SH-SY5Y (cell line): Measurements from ENCODE around the gene MINDY1.

Source experiments
- GATA2 ChIP-seq: IDR thresholded peaks from 2 replicates; pipeline ENCODE4 v1.6.1; 2011; ENCODE audit warnings: mild to moderate bottlenecking, low read depth, low read length
- GATA3 ChIP-seq: IDR thresholded peaks from 2 replicates; pipeline ENCODE4 v1.6.1; 2011; ENCODE audit warnings: low read depth, mild to moderate bottlenecking, low read length, moderate library complexity

MINDY1 gene, protein sequence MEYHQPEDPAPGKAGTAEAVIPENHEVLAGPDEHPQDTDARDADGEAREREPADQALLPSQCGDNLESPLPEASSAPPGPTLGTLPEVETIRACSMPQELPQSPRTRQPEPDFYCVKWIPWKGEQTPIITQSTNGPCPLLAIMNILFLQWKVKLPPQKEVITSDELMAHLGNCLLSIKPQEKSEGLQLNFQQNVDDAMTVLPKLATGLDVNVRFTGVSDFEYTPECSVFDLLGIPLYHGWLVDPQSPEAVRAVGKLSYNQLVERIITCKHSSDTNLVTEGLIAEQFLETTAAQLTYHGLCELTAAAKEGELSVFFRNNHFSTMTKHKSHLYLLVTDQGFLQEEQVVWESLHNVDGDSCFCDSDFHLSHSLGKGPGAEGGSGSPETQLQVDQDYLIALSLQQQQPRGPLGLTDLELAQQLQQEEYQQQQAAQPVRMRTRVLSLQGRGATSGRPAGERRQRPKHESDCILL

DNA sequence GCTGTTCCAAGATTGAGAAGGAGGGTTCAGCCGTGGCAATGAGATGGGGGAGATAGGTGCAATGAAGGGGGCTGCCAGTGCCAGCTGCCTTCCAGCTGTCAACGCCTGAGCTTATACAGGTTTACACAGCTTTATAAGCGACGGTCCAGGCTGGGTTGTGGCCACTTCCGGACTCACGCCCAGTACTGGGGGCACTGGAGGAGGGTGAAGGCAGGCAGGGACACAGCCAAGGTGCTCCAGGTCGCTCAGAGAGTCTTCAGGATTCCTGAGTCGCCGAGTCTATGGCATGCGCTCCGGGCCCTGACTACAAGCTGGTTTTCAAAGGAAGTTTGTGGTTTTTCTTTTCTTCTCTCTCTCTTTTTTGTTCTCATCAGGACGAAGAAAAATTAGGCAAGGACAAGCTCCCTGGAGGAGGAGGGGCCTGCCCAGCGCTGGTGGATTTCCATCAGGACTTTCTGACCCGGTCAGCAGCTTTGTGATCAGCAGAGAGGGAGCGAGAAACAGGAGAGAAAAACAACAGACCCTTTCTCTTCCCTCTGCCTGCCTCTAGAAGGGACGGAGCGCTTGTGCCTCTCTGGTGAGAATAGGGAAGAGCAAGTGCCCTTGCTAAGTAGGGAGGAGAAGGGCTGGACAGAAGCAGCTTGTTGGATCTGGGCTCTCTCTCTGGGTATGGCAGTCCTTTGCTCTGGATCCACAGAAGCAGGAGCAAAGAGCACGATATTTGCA is at the start of gene MINDY1:
Gene MINDY1, minus strand, starts transcription at position 576 of the 726 bp plus-strand sequence. CDS start 4,285 bp downstream, outside the sequence.
- no peak for TF ChIP-seq GATA3
- TF ChIP-seq GATA2, result peak; percentile 87

DNA sequence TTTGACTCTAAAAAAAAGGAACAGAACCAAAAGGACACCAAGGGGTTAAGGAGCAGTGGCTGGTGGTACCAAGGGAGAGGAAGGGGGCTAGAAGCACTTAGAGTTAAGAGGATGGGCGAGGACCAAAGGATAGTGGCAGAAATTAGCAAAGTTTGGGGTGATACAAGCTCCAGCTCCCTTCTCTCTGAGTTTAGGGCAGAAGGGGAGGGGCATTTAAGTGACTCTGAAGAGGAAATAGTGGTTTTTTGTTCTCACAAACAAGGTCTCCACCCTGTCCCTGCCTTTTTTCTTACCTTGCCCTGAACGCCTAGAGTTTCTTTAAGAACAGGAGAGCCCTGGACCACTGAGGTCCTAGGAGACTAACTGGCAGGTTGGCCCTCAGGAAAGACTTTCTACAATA is 49.4 kb upstream of the MINDY1 start:
- no peak for TF ChIP-seq GATA2
- no peak for TF ChIP-seq GATA3

DNA sequence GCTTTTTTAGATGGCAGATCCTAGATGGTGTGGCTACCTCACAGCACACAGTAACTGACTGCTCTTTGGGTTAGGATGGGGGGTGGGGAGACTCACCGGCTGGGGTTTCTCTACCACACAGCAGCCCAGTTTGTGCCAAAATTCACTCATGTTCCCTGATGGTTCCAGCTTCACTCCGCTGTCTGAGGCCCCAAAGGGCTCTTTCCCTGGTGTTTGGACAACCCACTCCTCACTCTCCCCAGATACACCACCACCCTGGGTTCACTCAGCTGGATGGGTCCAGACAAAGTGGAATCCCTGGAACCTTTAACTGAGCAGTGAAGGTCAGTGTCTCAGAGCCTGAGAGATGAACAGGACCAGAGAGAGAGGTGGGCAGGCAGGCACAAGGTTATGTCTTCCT is 48.9 kb upstream of the MINDY1 start:
- no peak for TF ChIP-seq GATA2

DNA sequence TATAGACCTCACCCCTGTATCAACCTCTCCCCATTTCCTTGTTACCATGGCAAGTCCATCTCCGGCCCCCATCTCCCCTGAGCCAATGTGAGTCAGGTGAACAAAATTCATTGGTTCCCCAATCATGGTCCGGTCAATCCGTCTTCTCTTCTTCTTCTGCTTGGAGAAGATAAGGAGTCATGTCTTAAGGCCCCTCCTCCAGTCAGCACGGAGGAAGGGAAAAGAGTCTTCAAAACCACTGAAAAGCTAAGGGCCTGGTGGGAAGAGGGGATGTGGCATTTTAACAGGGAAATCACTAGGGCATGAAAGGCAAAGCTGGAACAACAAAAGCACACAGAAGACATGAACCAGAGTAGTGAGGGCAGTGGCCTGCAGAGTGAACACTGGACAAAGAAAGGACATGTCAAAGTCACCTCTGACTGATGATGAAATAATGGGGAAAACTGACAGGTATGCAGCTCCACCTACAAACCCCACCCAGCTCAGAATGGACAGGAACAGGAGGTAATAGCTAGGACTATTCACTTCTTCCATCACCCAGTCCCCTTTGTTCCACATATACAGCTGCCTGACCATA is 48.4 kb upstream of the MINDY1 start:
- TF ChIP-seq GATA2 (no peak), GATA3 (no peak)

DNA sequence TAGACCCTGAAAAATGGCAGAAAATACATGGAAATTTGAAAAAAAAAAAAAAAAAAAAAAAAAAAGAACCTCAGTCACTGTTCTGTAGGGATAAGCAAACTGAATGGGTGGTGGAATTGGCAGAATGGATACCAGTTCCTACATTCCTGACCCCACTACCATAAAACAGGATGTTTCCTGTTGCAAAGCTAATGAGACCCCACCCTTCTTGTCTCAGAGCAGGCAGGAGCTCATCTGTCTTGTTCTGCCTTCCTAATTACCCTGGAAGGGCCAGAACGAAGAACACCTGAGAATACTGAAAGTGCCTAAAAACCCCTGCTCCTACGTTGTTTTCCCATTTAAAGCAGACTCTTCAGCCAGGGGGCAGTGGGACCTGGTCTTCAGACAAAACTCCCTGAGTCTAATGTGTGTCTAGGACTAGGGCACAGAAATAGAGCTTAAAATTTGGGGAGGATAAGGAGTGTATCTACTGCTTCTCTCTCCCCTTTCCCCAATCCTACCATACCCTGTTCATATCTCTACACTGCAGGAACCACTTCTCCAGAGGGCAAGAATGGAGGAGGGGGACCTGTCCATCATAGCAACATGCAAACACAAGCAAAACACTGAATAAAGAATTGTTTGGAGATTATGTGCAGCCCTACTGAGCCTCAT is 44.8 kb upstream of the MINDY1 start:
- no peak for TF ChIP-seq GATA3

DNA sequence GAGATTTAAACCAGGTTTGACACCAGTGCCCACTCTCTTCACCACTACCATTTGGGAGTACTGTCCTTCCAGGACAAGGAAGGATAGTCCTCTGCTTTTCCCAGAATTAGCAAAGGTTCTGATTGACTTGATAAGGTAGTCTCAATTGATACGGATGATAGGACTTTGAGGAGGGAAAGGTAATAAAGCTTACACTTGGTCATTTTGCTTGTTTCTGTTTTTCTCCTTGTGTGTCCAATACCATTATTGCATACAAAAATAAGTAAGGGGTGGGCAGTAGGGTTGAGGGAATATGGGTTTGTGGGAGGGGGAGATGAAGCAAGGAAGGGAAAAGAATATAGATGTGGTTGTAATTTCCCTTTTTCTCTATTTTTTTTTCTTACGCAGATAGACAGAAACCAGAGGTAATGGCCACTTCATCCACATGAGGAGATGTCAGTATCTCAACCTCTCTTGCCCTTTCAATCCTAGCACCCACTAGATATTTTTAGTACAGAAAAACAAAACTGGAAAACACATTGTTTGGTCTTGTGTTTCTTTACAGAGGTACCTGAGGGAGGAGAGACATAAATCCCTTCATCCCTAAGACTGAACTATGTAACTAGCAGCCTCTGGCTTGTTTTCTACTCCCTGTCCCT is 43.5 kb upstream of the MINDY1 start:
- TF ChIP-seq GATA3, result no peak
- no peak for TF ChIP-seq GATA2

DNA sequence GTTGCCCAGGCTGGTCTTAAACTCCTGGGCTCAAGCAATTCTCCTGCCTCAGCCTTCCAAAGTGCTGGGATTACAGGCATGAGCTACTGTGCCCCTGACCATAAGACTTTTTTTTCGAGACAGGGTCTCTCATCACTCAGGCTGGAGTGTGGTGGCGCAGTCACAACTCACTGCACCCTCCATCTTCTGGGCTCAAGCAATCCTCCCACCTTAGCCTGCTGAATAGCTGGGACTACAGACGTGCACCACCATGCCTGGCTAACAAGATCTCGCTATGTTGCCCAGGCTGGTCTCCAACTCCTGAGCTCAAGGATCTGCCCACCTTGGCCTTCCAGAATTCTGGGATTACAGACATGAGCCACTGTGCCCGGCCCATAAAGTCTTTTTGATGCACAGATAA is 42.8 kb upstream of the MINDY1 start:
- TF ChIP-seq GATA3 (no peak), GATA2 (no peak)

DNA sequence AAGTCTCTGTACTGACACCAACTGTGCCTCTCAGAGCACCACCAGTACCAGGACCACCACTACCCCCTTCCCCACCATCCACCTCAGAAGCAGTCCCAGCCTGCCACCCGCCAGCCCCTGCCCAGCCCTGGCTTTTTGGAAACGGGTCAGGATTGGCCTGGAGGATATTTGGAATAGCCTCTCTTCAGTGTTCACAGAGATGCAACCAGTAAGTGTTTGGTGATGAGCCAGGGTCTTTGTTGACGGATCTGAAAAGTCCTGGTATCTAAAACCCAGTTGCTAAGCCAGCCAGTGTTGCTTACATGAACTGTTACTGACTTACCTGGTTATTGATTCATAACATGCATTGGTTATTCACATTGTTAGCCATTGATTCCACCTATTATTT is 41.9 kb upstream of the MINDY1 start:
- TF ChIP-seq GATA2 (no peak), GATA3 (no peak)

DNA sequence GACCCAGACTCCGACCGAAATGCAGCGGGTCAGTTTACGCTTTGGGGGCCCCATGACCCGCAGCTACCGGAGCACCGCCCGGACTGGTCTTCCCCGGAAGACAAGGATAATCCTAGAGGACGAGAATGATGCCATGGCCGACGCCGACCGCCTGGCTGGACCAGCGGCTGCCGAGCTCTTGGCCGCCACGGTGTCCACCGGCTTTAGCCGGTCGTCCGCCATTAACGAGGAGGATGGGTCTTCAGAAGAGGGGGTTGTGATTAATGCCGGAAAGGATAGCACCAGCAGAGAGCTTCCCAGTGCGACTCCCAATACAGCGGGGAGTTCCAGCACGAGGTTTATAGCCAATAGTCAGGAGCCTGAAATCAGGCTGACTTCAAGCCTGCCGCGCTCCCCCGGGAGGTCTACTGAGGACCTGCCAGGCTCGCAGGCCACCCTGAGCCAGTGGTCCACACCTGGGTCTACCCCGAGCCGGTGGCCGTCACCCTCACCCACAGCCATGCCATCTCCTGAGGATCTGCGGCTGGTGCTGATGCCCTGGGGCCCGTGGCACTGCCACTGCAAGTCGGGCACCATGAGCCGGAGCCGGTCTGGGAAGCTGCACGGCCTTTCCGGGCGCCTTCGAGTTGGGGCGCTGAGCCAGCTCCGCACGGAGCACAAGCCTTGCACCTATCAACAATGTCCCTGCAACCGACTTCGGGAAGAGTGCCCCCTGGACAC is 41.4 kb upstream of the MINDY1 start:
- TF ChIP-seq GATA3, result no peak
- TF ChIP-seq GATA2, result no peak

DNA sequence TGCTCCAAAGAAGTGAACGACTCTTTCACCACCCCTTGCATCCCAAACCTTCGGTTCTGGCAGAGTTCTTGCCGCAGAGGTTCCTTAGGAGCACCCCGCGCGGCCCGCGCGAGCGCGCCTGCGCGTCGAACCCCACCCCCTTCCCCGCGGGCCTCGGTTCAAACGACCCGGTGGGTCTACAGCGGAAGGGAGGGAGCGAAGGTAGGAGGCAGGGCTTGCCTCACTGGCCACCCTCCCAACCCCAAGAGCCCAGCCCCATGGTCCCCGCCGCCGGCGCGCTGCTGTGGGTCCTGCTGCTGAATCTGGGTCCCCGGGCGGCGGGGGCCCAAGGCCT is 40.9 kb upstream of the MINDY1 start, which contains the start of gene C1orf56:
Gene C1orf56, plus strand, starts transcription at position 161 of the 334 bp plus-strand sequence. Its CDS starts 97 bp downstream, at position 258.
- TF ChIP-seq GATA2, result no peak
- TF ChIP-seq GATA3, result no peak

DNA sequence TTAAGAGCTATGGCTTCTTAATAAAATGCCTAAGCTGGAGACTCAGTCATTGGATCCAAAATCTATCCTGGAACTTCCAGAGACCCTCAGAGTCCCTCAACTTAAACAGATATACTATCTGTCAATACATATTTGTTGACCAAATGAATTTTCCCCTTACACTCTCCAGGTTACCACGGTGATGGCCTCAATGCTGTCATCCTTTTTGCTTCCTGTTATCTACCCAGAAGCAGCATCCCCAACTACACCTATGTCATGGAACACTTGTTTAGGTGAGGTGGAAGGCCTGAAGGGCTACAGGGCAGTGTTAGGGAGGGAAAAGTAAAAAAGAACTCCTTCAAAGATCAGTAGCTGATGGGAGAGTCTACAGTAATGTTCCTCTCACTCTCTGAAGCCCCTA is 36.5 kb upstream of the MINDY1 start:
- no peak for TF ChIP-seq GATA2
- TF ChIP-seq GATA3, result no peak

DNA sequence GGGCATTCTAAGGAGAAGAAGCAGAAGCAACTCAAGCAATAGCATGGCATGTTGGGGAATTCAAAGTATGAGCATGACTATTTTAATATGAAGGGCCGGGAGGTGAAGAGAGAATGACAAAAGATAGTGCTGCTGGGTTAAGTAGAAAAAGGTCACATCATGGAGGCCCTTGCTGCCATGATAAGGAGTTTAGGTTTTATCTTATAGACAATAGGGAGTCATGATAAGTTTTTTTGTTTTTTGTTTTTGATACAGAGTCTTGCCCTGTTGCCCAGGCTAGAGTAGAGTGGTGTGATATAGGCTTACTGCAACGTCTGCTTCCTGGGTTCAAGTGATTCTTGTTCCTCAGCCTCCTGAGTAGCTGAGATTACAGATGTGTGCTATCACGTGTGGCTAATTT is 32.8 kb upstream of the MINDY1 start:
- TF ChIP-seq GATA2, result no peak
- TF ChIP-seq GATA3, result no peak

DNA sequence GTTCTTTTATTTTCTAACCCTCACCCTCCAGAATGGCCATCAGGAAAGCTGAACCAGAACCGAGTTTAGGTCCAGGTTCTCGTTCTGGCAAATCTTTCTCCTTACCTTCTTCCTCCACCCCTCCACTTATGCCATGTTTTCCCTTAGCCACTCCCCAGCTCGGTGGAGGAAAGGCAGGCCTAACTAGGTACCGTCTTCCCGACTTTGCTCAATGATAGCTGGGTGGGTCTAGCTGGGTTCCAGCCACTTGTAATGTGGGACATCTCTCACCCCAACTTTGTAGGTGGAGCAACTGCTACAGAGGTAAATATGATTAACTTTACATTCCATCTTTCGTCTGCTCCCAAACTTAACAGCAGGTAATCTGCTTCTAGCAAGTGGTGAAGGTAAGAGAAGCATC is 30.3 kb upstream of the MINDY1 start:
- no peak for TF ChIP-seq GATA2
- no peak for TF ChIP-seq GATA3
